Endodermal cell (in vitro differentiated cells): ENCODE results near the gene IFT20. TPM values are rescaled to one million over a fixed set of nuclear protein-coding genes. Genes with fewer than 3 reads are reported as not detected.

Experiments
- DNase-seq: peaks from one replicate; pipeline ENCODE4 v3.0.0-alpha.2; 2017
- H3K27ac ChIP-seq: 2 replicates; pipeline ENCODE4 v1.5.1; 2013; ENCODE audit warnings: mild to moderate bottlenecking, low read depth, low read length, moderate library complexity
- H3K27me3 ChIP-seq: 2 replicates; pipeline ENCODE4 v1.6.1; 2013; ENCODE audit warnings: mild to moderate bottlenecking, low read length, moderate library complexity; ENCODE audit not compliant: insufficient read depth, control insufficient read depth, poor library complexity, severe bottlenecking
- H3K36me3 ChIP-seq: 2 replicates; pipeline ENCODE4 v1.7.0; 2013; ENCODE audit warnings: mild to moderate bottlenecking, low read length, moderate library complexity; ENCODE audit not compliant: control insufficient read depth, insufficient read depth
- H3K4me1 ChIP-seq: one replicate; pipeline ENCODE4 v1.7.0; 2013; ENCODE audit warnings: low read length; ENCODE audit not compliant: control insufficient read depth, insufficient read depth
- H3K4me3 ChIP-seq: 2 replicates; pipeline ENCODE4 v1.5.1; 2013; ENCODE audit warnings: mild to moderate bottlenecking, low read length, moderate library complexity
- H3K9ac ChIP-seq: 2 replicates; pipeline ENCODE4 v1.6.1; 2013; ENCODE audit warnings: mild to moderate bottlenecking, low read length, moderate library complexity; ENCODE audit not compliant: poor library complexity, severe bottlenecking; ENCODE audit errors: extremely low read depth
- H3K9me3 ChIP-seq: 2 replicates; pipeline ENCODE4 v1.6.1; 2013; ENCODE audit warnings: mild to moderate bottlenecking, low read length, moderate library complexity; ENCODE audit not compliant: control insufficient read depth
- H3K27ac Mint-ChIP-seq: 2 replicates; pipeline ENCODE4 v1.8.0; 2020; ENCODE audit warnings: mixed read lengths
- H3K27me3 Mint-ChIP-seq: 2 replicates; pipeline ENCODE4 v1.8.0; 2021; ENCODE audit warnings: mild to moderate bottlenecking, mixed read lengths; ENCODE audit not compliant: insufficient read depth
- H3K36me3 Mint-ChIP-seq: 2 replicates; pipeline ENCODE4 v1.8.0; 2020; ENCODE audit warnings: low read depth, mixed read lengths
- H3K4me1 Mint-ChIP-seq: 2 replicates; pipeline ENCODE4 v1.8.0; 2020; ENCODE audit warnings: mixed read lengths
- H3K4me3 Mint-ChIP-seq: 2 replicates; pipeline ENCODE4 v1.8.0; 2020; ENCODE audit warnings: mild to moderate bottlenecking, moderate library complexity, mixed read lengths
- H3K9me3 Mint-ChIP-seq: 2 replicates; pipeline ENCODE4 v1.8.0; 2020; ENCODE audit warnings: mild to moderate bottlenecking, mixed read lengths
- WGBS, 2 experiments: methylation state at CpG; one replicate each; pipeline versions ENCODE4 v1.1.5 to v1.1.7; 2013; ENCODE audit warnings: missing lambda C conversion rate in 2 of 2, mixed read lengths in 1 of 2; ENCODE audit not compliant: insufficient coverage in 1 of 2, insufficient read length in 1 of 2; 5-methylcytosine and 5-hydroxymethylcytosine counted together
- total RNA-seq, 2 donors: library from RNA; stranded (reverse); fragmentation: NEBNext Ultra II Directional in 1 of 2; extraction: Animal tissue kit (Norgen Biotek cat#: 25700) in 1 of 2; gene quantifications; 2 replicates in 1 of 2; 3 replicates in 1 of 2; pipeline ENCODE4 v1.2.1, GENCODE V29; 2021
- TF ChIP-seq, protein P1 (sequence below): fragments of 200-600 bp; sonication (generic); conservative IDR thresholded peaks from 2 replicates; pipeline ENCODE4 v1.5.0; 2021; ENCODE audit warnings: antibody characterized with exemption, mild to moderate bottlenecking

The IFT20 gene
- total RNA-seq, 2 donors from 2014 or later, result 28.9 to 34.3 TPM

DNA sequence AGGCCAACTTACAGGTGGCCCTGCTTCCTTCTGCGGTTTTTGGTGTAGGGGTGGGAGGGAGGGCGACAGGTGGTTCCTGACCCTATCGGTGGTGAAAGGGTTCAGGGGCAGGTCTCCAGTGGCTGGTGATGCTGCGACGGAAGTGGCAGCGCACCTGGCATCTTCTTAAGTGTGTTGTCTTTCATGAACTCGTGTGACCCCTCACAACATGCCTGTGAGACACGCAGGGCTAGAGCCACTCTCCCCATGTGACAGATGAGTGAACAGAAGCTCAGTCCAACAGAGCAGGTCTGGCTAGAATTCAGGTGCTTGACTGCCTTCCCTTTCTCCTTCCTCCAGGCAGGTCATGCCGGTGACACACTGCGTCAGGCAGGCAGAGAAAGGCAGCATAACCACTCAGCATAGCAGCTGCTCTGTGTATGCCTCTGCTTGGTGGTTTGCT lies 8.2 kb upstream of the IFT20 start:
- Mint-ChIP-seq H3K9me3 (no peaks in the 10 kb centered on the region), H3K27me3 (no peaks in the 10 kb centered on the region), H3K4me3 (no peak overlapping the region), H3K36me3 (peaks cover 71% of the 10 kb centered on the region), H3K4me1 (peaks cover 4% of the 10 kb centered on the region), H3K27ac (no peak overlapping the region)
- WGBS, 2 experiments, result 93 to 94% methylated on average over 6 to 10 of the region's 10 CpGs
- Histone ChIP-seq H3K4me3 (no peak overlapping the region), H3K27ac (no peak overlapping the region), H3K9ac (no peak overlapping the region), H3K27me3 (no peaks in the 10 kb centered on the region), H3K36me3 (peaks cover 89% of the 10 kb centered on the region), H3K9me3 (no peaks in the 10 kb centered on the region), H3K4me1 (peaks cover 5% of the 10 kb centered on the region)
- no peak for DNase-seq
- TF ChIP-seq, protein P1, sequence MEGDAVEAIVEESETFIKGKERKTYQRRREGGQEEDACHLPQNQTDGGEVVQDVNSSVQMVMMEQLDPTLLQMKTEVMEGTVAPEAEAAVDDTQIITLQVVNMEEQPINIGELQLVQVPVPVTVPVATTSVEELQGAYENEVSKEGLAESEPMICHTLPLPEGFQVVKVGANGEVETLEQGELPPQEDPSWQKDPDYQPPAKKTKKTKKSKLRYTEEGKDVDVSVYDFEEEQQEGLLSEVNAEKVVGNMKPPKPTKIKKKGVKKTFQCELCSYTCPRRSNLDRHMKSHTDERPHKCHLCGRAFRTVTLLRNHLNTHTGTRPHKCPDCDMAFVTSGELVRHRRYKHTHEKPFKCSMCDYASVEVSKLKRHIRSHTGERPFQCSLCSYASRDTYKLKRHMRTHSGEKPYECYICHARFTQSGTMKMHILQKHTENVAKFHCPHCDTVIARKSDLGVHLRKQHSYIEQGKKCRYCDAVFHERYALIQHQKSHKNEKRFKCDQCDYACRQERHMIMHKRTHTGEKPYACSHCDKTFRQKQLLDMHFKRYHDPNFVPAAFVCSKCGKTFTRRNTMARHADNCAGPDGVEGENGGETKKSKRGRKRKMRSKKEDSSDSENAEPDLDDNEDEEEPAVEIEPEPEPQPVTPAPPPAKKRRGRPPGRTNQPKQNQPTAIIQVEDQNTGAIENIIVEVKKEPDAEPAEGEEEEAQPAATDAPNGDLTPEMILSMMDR, result no peak

DNA sequence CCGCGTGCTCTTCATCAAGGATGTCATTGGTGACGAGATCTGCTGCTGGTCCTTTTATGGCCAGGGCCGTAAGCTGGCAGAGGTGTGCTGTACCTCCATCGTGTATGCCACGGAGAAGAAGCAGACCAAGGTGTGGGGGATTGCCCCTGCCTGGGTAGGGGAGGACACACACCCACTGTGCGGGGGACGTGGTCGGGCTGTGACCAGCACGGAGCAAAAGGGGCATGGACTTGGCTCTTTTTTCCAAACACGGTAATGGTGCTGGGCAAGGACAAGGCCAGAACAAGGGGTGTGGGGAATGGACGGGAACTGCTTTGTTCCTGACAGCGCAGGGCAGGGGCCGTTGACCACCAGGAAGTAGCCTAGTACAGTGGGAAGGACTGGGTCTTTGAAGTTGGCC lies 7.0 kb upstream of the IFT20 start:
- TF ChIP-seq, protein P1, result no peak
- no peaks in the 10 kb centered on the region for H3K9me3 ChIP-seq
- no peaks in the 10 kb centered on the region for H3K27me3 ChIP-seq
- DNase-seq, result no peak
- Mint-ChIP-seq H3K4me3 (no peak overlapping the region), H3K36me3 (peaks cover 64% of the 10 kb centered on the region), H3K27me3 (no peaks in the 10 kb centered on the region), H3K27ac (no peak overlapping the region), H3K9me3 (no peaks in the 10 kb centered on the region), H3K4me1 (peaks cover 7% of the 10 kb centered on the region)
- no peak overlapping the region for H3K4me3 ChIP-seq
- H3K36me3 ChIP-seq, result peaks cover 80% of the 10 kb centered on the region
- H3K9ac ChIP-seq, result no peak overlapping the region
- no peak overlapping the region for H3K27ac ChIP-seq
- WGBS, 2 experiments, result 93 to 96% methylated on average over 13 to 14 of the region's 14 CpGs
- H3K4me1 ChIP-seq, result peaks cover 5% of the 10 kb centered on the region

DNA sequence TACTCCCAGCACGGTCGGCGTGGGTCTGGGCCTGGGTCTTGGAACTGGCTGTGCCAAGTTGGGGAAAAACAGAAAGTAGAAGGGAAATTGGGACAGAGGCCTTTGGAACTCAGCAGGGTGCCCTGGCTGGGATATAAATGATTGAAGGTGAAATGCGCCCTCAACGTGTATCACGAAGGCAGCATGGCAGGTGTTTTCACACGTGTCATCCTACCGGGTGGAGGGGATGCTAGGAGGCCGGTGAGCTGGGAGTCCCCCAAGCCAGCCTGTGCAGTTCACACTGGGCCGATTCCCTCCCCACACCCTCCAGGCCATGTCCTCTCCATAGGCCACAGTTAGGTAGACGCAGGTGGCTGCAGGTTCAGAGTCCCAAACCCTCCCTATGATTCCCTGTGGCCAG lies 6.2 kb upstream of the IFT20 start:
- H3K36me3 ChIP-seq, result peaks cover 72% of the 10 kb centered on the region
- no peaks in the 10 kb centered on the region for H3K9me3 ChIP-seq
- no peak for DNase-seq
- H3K36me3 Mint-ChIP-seq, result peaks cover 56% of the 10 kb centered on the region
- H3K27me3 ChIP-seq, result no peaks in the 10 kb centered on the region
- 91 to 96% methylated on average over 11 of the region's 11 CpGs for WGBS, 2 experiments
- TF ChIP-seq, protein P1, result no peak
- H3K4me1 ChIP-seq, result peaks cover 5% of the 10 kb centered on the region
- H3K9ac ChIP-seq, result no peak overlapping the region
- H3K9me3 Mint-ChIP-seq, result no peaks in the 10 kb centered on the region
- H3K4me3 ChIP-seq, result no peak overlapping the region
- no peak overlapping the region for H3K27ac ChIP-seq
- H3K27me3 Mint-ChIP-seq, result no peaks in the 10 kb centered on the region
- H3K4me3 Mint-ChIP-seq, result no peak overlapping the region
- H3K4me1 Mint-ChIP-seq, result peaks cover 14% of the 10 kb centered on the region
- H3K27ac Mint-ChIP-seq, result no peak overlapping the region
